GM23248 (cell line): Measurements from ENCODE around the gene URM1. TPM values are rescaled to one million over a fixed set of nuclear protein-coding genes. Genes with fewer than 3 reads are reported as not detected.

ENCODE experiments used
- DNase-seq: peaks from one replicate; pipeline ENCODE4 v3.0.0-alpha.2; 2015
- H2AFZ ChIP-seq: fragments of 200-600 bp; sonication (generic); 2 replicates; pipeline ENCODE4 v1.6.1; 2016; ENCODE audit warnings: antibody characterized with exemption
- H3F3A ChIP-seq: fragments of 200-600 bp; sonication (generic); 2 replicates; pipeline ENCODE4 v1.6.1; 2016; ENCODE audit warnings: mild to moderate bottlenecking, antibody characterized with exemption, mixed run types; ENCODE audit not compliant: insufficient read depth
- H3K27ac ChIP-seq: fragments of 200-600 bp; sonication (generic); 2 replicates; pipeline ENCODE4 v1.5.1; 2016; ENCODE audit warnings: mild to moderate bottlenecking
- H3K27me3 ChIP-seq: fragments of 200-600 bp; sonication (generic); replicated peaks from 2 replicates; pipeline ENCODE4 v1.6.1; 2016; ENCODE audit warnings: mild to moderate bottlenecking; ENCODE audit not compliant: insufficient read depth
- H3K36me3 ChIP-seq: fragments of 200-600 bp; sonication (generic); 2 replicates; pipeline ENCODE4 v1.6.1; 2016; ENCODE audit warnings: low read depth, mild to moderate bottlenecking
- H3K4me1 ChIP-seq: fragments of 200-600 bp; sonication (generic); 2 replicates; pipeline ENCODE4 v1.6.1; 2016; ENCODE audit warnings: mild to moderate bottlenecking; ENCODE audit not compliant: insufficient read depth
- H3K4me2 ChIP-seq: fragments of 200-600 bp; sonication (generic); one replicate; pipeline ENCODE4 v1.6.1; 2016; ENCODE audit warnings: mild to moderate bottlenecking; ENCODE audit not compliant: unreplicated experiment
- H3K4me3 ChIP-seq: fragments of 200-600 bp; sonication (generic); 2 replicates; pipeline ENCODE4 v1.5.1; 2016; ENCODE audit warnings: mild to moderate bottlenecking
- H3K79me2 ChIP-seq: fragments of 200-600 bp; sonication (generic); 2 replicates; pipeline ENCODE4 v1.6.1; 2016; ENCODE audit warnings: mild to moderate bottlenecking; ENCODE audit not compliant: insufficient read depth
- H3K9ac ChIP-seq: fragments of 200-600 bp; sonication (generic); 2 replicates; pipeline ENCODE4 v1.6.1; 2016; ENCODE audit warnings: mild to moderate bottlenecking
- H3K9me2 ChIP-seq: fragments of 200-600 bp; sonication (generic); 2 replicates; pipeline ENCODE4 v1.6.1; 2016; ENCODE audit warnings: mixed run types, mild to moderate bottlenecking, moderate library complexity; ENCODE audit not compliant: insufficient read depth
- H3K9me3 ChIP-seq: fragments of 200-600 bp; sonication (generic); one replicate; pipeline ENCODE4 v1.6.1; 2017; ENCODE audit warnings: low read depth
- H4K20me1 ChIP-seq: fragments of 200-600 bp; sonication (generic); 2 replicates; pipeline ENCODE4 v1.6.0; 2016; ENCODE audit not compliant: insufficient read depth
- EZH2 ChIP-seq: fragments of 200-600 bp; sonication (generic); IDR thresholded peaks from 2 replicates; pipeline ENCODE4 v1.6.1; 2018; ENCODE audit warnings: antibody characterized with exemption, mild to moderate bottlenecking; ENCODE audit not compliant: insufficient read depth, poor library complexity, severe bottlenecking
- EZH2phosphoT487 ChIP-seq: fragments of 200-600 bp; sonication (generic); IDR thresholded peaks from 2 replicates; pipeline ENCODE4 v1.6.1; 2018; ENCODE audit warnings: antibody characterized with exemption, moderate library complexity, mild to moderate bottlenecking, low read depth; ENCODE audit not compliant: insufficient read depth
- WGBS, 2 experiments: methylation state at CpG; one replicate each; pipeline ENCODE4 v1.1.6; 2015 to 2017; ENCODE audit warnings: low lambda C conversion rate in 2 of 2, low coverage in 1 of 2; ENCODE audit errors: missing lambda C conversion rate in 2 of 2; 5-methylcytosine and 5-hydroxymethylcytosine counted together
- in situ Hi-C: fragments of 300-500 bp; cut with MboI; formaldehyde crosslinking; loops from 2 replicates; pipeline ENCODE4 v1.15.0; 2020
- polyA plus RNA-seq: library from polyadenylated mRNA; unstranded; fragments of >200 nt; fragmentation: Nextera tagmentation; extraction: Ambion mirVana; gene quantifications from 2 replicates; pipeline ENCODE4 v1.2.1, GENCODE V29; 2016
- total RNA-seq: library from RNA; depleted of rRNA; stranded (reverse); fragments of >200 nt; shearing (Covaris generic); gene quantifications from 2 replicates; pipeline ENCODE4 v1.2.3, GENCODE V29; 2014

URM1 gene
- total and polyA plus RNA-seq, 2 experiments from 2014 or later, result 59.2 to 64.4 TPM

DNA sequence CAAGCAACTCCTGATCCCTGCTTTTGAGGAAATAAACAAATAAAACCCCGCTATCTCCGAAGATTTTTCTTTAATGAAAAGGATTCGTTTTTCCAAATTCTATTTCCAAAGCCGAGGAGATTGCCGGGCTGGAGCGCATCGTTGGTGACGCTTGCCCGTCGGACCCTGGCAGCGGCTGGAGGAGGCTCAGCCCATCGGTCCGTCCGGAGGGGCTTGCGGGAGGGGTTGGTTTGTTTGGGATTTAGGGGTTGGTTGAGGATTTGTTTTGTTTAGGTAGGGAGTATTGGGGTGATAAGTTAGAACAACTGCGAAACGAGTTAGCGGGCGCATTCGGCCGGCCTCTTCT is 20.8 kb downstream of the URM1 start:
- in situ Hi-C loops, result no loop called here
- TF ChIP-seq EZH2phosphoT487, result no peak
- no peak for TF ChIP-seq EZH2
- Histone ChIP-seq H3K4me1 (no peaks in the 10 kb centered on the region), H3K4me3 (no peak overlapping the region), H3K9me3 (no peaks in the 10 kb centered on the region), H3K27ac (no peak overlapping the region), H4K20me1 (no peaks in the 10 kb centered on the region), H3K9ac (no peak overlapping the region), H3K79me2 (no peaks in the 10 kb centered on the region), H3K27me3 (no peaks in the 10 kb centered on the region), H3K9me2 (no peaks in the 10 kb centered on the region), H3F3A (no peaks in the 10 kb centered on the region), H2AFZ (no peak overlapping the region), H3K4me2 (no peak overlapping the region), H3K36me3 (no peaks in the 10 kb centered on the region)
- 92 to 93% methylated on average over 20 to 21 of the region's 21 CpGs for WGBS, 2 experiments
- no peak for DNase-seq

DNA sequence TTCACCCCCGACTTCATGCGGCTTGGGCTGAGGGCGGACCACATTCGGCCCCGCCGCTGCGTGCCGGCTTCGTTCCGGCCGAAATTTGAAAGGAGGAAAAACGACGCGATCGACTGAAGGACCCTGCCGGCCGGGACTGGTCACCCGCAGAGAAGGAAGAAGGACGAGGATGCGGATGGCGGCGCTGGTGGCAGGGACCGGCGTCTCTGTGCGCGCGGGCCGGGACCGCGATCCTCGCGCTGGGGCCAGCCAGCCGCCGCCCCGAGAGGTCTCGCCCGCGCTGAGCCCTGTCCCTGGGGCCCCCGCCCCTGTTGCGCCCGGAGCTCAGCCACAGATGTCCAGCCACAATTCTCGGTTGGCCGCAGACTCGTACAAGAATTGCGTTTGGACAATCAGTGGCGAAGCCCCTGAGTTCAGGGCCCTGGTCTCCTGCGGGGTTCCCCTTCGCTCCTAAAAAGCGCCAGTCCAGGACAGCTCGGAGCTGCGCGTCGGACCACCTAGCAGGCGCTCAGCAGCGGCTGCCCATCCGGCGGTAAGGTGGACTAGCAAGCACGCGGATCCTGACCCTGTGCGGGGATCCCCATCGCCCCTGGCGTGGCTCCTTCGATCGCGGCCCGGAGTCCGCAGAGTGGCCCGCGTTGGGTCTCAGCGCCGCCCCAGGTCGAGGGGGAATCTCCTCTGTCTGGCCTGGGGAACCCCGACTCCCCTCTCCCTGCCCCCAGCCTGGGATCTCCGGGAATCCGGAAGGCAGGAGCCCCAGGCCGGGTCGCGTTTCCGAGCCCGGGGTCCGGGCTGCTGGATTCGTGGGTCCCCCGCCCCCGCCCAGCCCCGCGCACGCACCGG is 21.3 kb downstream of the URM1 start:
- WGBS, 2 experiments, result 92 to 94% methylated on average over 66 to 88 of the region's 88 CpGs
- Histone ChIP-seq H3K4me2 (no peak overlapping the region), H2AFZ (no peak overlapping the region), H3K4me1 (no peaks in the 10 kb centered on the region), H3K4me3 (no peak overlapping the region), H3K9me3 (no peaks in the 10 kb centered on the region), H3K36me3 (no peaks in the 10 kb centered on the region), H3K79me2 (no peaks in the 10 kb centered on the region), H4K20me1 (no peaks in the 10 kb centered on the region), H3K9me2 (no peaks in the 10 kb centered on the region), H3K27ac (no peak overlapping the region), H3K27me3 (0 out of 2 replicates have a peak, but pooled peaks cover under 1% of the 10 kb centered on the region), H3F3A (no peaks in the 10 kb centered on the region), H3K9ac (no peak overlapping the region)
- TF ChIP-seq EZH2 (no peak), EZH2phosphoT487 (no peak)
- in situ Hi-C loops, result no loop called here
- DNase-seq, result no peak

DNA sequence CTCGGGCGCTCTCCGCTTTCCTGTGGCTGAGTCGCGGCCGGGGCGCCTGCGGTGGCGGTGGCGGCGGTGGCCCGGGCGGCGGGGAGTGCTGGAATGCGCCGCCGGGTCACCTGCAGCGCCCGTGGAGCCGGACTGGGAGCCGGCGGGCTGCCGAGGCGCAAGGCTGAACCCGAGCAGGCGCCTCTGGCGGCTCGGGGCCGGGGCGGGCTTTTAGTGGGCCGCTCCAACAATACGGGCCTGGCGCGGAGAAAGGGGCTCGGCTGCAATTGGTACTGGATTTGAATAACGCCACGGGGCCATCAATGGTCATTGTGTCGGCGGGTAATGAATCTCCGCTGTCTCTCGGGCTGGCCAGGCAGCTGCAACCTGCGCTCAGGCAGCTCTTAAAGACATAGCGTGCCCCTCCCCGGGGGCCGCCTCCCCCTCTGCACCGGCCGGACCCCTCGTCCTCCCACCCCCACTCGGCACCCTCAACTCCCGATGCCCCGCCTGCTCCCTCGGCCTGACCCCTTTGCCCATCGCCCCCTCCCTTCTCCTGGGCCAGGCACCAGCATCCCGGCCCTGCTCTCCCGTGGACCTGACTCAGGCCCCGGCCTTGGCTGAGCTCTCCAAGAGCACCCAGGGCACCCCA is 22.1 kb downstream of the URM1 start:
- no peak for TF ChIP-seq EZH2
- Histone ChIP-seq H3K9me2 (no peaks in the 10 kb centered on the region), H3K36me3 (no peaks in the 10 kb centered on the region), H3K79me2 (no peaks in the 10 kb centered on the region), H4K20me1 (no peaks in the 10 kb centered on the region), H3K27me3 (0 out of 2 replicates have a peak, but pooled peaks cover 6% of the 10 kb centered on the region), H3K9me3 (no peaks in the 10 kb centered on the region), H3F3A (no peaks in the 10 kb centered on the region), H3K4me2 (no peak overlapping the region), H3K4me3 (no peak overlapping the region), H3K4me1 (no peaks in the 10 kb centered on the region), H3K9ac (no peak overlapping the region), H2AFZ (no peak overlapping the region), H3K27ac (no peak overlapping the region)
- in situ Hi-C loops, result no loop called here
- WGBS, 2 experiments, result 90 to 92% methylated on average over 5 to 56 of the region's 56 CpGs
- DNase-seq, result no peak

DNA sequence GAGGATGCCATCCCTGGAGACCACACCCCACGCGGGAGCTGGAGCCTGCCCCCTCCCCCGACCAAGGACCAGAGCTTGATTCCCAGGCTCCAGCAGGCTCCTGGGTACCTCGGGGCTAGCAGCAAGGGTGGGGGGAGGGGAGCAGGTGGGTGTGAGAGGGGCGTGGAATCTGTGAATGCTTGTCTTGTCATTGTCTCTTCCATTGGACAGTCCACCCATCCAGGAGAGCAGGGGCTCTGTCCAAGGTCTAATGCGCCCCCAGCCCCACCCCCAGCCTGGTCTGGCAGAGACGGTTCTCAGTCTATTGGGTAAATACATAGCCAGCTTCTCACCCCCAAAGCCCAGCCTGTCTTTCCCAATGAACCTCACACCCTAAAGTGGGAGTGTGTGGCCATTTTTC is 22.8 kb downstream of the URM1 start:
- no peak overlapping the region for H3K9ac ChIP-seq
- H3F3A ChIP-seq, result no peaks in the 10 kb centered on the region
- DNase-seq, result no peak
- no peak overlapping the region for H3K4me3 ChIP-seq
- H3K4me2 ChIP-seq, result no peak overlapping the region
- H3K36me3 ChIP-seq, result no peaks in the 10 kb centered on the region
- 0 out of 2 replicates have a peak, but pooled peaks cover 6% of the 10 kb centered on the region for H3K27me3 ChIP-seq
- no peaks in the 10 kb centered on the region for H3K4me1 ChIP-seq
- H3K27ac ChIP-seq, result no peak overlapping the region
- H4K20me1 ChIP-seq, result no peaks in the 10 kb centered on the region
- in situ Hi-C loops, result no loop called here
- TF ChIP-seq EZH2 (no peak), EZH2phosphoT487 (no peak)
- no peaks in the 10 kb centered on the region for H3K79me2 ChIP-seq
- H3K9me3 ChIP-seq, result no peaks in the 10 kb centered on the region
- 54 to 70% methylated on average over 5 to 7 of the region's 7 CpGs for WGBS, 2 experiments
- no peak overlapping the region for H2AFZ ChIP-seq
- no peaks in the 10 kb centered on the region for H3K9me2 ChIP-seq
